GM21529 (cell line): ENCODE data around the gene EBPL.
A peak's percentile ranks its signal among the peaks of the same experiment; 100 is the strongest.
"Not testable (repeated sequence)": the region's sequence is repeated elsewhere in the genome, so short reads cannot be mapped to it uniquely, and the experiment has no call there.

ENCODE experiments used
- ATAC-seq: cut with Tn5 transposase; IDR thresholded peaks from one replicate; pipeline ENCODE4 v1.9.1; 2021; ENCODE audit not compliant: unreplicated experiment

EBPL gene

DNA sequence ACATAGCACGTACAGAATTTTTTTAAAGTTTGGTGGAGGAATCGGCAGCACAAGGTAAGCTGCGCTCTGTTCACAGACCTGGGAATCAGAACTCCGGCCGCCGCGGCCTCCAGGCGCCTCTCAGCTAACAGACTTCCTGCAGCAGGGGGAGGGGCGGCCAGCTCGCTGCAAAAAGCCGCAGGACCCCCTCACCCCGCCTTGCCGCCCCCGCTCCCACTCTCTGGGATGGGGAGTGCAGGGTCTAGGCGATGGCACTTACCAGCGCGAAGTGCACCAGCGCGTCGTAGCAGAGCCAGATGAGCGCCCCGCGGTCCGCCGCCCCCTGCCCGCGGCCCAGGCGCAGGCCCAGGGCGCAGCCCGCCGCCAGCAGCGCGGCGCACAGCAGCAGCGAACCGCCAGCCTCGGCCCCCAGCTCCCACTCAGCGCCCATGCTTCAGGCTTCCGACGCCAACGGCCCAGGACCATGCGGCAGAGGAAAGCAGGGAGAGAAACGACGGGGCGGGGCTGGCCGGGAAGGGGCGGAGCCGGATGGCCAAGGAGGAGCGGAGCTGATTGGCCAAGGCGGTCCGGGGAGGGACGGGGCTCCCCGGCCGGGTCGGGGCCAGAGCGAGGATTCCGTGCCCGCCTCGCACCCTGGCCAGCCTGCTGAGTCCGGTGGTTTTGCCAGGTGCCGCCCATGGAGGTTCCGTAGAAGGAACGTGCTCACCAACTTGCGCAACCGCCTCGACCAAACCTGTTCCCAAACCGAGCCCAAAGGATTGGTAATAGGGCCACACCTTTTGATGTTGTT lies at the start of gene EBPL:
EBPL (minus strand) TSS at position 492 of the 790 bp plus-strand sequence; CDS start at position 430, 62 bp downstream.
- peak; percentile 98 for ATAC-seq

GRCh38 chr13:49740870-49741269 lies 49.6 kb upstream of the EBPL start:
- no peak for ATAC-seq

DNA sequence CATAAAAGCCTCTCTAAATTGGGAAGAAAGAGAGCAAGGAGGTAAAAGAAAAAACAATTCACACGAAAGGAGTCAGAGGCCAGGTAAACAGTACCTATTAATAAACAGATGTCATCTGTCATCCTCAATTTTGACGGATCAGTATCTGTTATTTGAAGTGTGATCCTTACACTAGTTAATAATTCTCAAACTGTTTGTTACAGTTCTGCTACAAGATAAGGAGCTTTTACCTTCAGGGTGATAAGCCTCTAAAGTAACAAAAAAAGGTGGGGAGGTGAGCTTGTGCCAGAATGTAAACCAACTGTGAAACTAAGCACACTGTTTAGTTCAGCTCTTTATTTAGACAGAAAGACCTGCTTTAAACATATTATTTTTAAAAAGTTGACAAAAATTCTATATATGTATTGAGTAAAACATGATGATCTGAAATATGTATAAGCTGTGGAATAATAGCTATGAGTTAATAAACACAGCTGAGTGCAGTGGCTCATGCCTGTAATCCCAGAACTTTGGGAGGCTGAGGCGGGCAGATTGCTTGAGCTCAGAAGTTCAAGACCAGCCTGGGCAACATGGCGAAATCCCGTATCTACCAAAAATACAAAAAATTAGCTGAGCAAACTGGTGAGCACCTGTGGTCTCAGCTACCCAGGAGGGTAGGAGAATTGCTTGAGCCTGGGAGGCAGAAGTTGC lies 48.4 kb upstream of the EBPL start:
- no peak for ATAC-seq

DNA sequence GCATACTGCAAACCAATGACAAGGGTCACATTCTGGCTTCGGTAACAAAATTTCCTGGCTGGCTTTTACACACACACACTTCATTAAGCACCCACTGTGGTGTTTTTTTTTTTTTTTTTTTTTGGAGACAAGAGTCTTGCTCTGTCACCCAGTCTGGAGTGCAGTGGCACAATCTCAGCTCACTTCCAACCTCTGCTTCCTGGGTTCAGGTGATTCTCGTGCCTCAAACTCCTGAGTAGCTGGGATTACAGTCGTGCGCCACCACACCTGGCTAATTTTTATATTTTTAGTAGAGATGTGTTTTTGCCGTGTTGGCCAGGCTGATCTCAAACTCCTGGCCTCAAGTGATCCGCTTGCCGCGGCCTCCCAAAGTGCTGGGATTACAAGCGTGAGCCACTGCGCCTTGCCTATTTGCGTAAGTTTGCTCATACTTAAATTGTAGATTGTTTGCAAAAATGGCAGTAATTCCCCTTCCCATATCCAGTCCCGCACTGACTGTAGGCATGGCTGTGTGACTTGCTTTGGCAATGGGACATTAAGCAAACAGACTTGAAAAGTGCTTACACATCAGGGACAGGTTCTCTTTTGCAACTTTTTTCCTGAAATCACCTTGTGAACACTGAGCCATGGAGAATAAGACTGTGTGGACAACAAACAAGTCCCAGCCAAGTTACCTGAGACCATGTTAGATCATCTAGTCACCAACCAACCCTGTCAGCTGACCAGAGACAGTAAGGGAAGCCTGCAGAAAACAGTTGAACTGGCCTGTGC lies 42.1 kb upstream of the EBPL start:
- no peak for ATAC-seq

- no peak for ATAC-seq
Measured at GRCh38 chr13:49731766-49732165, 40.5 kb upstream of the EBPL start.

DNA sequence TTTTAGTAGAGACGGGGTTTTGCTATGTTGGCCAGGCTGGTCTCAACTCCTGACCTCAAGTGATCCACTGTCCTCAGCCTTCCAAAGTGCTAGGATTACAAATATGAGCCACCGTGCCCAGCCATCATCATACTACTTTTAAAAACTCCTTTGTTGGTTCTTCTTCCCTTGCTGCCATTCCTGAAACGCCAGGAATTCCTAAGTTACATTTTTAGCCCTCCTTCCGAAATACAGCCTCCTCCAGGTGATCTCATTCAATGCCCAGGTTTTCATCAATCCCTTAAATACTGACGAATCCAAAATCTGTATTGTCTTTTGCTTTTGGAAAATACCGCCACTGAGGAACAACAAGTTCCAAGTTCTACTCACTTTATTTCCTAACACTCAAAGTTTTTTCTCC lies 25.3 kb upstream of the EBPL start:
- no peak for ATAC-seq

GRCh38 chr13:49714757-49715156 lies 23.5 kb upstream of the EBPL start:
- ATAC-seq = no peak

DNA sequence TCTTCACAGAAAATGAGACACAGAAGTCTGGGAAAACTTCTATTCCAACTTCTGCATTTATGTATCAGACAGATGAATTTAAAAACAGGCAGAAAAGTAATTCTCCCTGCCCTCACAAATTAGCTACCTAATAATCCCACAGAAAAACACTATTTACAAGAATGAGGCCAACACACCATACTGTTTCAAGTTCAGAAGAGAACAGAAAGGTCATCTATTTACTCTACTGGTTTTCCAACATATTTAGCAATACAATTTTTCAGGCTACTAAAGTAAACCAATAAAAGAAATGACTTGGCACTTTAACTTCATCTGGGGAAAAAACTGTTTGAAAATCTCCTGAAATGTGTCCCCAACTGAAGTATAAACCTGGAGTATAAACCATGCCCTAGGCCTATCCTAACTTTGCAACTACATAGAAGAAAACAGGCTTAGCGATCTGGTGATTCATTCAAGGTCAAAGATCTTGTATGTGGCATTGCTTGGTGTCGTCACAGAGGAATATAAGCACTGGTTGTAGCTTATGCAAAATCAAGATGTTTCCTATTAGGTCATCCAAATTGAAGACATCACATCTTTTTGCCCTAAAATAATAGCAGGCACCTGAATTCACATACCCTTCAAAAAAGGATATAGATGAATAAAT lies 20.1 kb upstream of the EBPL start:
- no peak for ATAC-seq

DNA sequence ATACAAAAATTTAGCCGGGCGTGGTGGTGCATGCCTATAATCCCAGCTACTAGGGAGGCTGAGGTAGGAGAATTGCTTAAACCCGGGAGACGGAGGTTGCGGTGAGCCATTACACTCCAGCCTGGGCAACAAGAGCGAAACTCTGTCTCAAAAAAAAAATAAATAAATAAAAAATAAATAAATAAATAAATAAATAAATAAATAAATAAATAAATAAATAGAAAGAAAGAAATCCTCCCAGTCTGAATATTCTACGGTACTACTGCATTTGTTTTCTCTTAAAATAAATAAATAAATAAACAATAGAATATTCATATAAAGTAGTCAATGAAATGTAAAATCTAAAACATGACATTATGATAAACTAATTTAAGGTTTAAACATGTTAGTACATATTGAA lies 13.0 kb upstream of the EBPL start:
- not testable (repeated sequence) for ATAC-seq

DNA sequence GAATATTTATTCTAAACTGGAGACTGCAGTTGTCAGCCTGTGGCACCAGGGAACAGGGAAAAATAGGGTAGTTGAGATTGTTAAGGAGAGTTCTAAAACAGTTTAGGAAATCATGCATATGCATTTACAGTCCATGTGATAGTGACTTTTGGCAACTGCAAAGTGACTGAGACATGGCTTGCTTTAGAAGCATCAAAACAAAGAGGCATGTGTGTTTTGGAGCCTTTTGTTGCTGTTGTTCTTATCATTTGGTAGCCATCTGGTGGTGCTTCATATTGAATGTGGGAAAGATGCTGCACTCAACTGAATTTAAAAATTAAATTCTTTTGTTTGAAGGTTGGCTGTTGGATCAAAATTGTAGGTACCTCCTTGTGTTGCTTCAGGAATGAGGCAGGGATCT lies 10.2 kb upstream of the EBPL start:
- no peak for ATAC-seq

DNA sequence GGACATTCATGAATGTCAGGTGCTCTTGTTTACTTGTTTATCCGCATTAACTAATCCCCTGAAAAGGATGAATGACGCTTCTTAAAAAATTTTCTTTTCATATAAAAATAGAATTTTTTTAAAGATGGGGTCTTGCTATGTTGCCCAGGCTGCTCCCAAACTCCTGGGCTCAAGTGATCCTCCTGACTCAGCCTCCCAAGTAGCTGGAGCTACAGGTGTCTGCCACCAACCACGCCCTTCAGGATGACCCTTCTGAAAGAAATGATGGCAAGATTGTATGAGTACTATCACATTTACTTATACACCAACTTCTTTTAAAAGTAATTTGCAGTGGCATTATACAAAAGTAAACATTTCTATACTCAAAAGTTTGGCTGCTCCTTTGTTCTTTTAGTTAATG lies 6.2 kb upstream of the EBPL start:
- ATAC-seq = no peak

GRCh38 chr13:49694446-49694845 lies 3.2 kb upstream of the EBPL start:
- ATAC-seq = no peak

DNA sequence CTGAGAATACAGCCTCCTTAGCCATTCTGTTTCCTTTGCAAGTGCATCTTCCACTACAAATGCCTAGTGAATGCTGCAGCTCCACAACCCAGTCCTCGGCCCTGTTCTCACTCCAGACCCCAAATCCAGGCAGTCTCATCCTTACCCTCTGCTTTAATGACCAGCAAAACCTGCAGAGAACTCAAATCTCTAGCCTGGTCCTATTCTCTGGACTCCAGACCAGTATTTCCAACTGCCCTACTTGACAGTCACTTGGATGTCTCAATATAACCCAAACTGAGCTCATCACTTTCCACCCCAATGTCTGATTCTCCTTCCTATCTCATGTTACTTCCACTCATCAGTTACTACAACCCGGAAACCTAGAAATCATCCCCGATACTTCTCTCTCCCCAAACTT lies 2.6 kb upstream of the EBPL start:
- ATAC-seq = no peak

DNA sequence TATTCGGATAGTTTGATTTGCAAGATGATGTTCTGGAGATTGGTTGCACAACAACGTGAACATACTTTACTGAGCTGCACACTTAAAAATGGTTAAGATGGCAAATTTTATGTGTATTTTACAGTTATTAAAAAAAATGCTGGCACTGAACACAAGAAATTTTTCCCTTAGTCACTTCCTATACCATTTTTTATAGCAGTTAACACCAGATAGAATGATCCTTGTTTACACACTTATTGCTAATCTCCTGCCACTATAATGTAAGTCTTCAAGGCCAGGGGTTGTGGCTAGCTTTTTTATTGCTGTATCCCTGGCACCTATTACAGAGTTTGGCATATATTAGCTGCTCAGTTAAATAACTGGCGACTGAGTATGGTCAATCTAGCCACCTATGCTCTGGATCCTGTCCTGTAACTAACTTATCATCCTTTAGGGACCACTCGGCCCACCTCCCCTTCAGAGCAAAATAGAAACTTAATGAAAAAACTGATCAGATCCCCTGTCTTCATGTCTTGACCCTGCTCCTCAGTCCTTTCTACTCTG lies 2.0 kb upstream of the EBPL start:
- no peak for ATAC-seq

DNA sequence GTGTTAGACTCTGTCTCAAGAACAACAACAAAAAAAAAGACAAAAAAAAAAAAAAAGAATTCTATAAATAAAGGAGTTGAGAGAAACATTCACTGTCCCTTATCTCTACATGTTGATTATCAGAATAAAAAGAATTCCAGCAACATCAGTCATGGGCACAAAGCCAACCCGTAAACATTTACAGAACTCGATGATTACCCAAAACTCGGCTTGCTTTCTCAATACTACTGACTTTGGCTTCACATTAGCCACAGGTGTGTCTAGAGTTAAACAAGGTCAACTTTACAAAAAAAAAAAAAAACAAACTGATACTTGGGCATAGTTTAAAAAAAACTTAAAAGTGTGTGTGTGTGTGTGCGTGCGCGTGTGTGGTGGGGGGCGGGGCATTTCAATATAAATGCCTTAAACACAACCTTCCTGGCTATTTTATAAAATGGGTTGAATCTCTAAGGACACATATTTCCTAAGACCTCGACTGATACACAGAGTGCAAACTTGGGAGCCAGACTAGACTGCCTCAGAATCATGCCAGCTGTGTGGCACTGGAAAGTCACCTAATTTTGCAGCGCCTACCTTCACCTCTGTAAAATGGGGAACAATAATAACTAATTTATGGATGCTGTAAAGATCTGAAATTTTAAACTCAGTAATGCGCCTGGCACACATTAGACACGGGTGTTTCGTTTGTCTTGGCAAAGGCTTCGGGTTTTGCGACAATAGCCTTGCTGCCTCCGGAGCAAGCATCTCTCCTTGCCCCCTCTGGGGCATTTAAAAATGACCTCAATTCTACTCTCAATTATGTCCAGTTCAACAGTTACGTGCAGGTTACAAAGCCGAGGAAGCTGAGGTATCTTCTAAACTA lies 922 bp downstream of the EBPL start:
- ATAC-seq = peak; percentile 17

- peak; percentile 71 for ATAC-seq
Measured at GRCh38 chr13:49683489-49683888, 7.8 kb downstream of the EBPL start.

DNA sequence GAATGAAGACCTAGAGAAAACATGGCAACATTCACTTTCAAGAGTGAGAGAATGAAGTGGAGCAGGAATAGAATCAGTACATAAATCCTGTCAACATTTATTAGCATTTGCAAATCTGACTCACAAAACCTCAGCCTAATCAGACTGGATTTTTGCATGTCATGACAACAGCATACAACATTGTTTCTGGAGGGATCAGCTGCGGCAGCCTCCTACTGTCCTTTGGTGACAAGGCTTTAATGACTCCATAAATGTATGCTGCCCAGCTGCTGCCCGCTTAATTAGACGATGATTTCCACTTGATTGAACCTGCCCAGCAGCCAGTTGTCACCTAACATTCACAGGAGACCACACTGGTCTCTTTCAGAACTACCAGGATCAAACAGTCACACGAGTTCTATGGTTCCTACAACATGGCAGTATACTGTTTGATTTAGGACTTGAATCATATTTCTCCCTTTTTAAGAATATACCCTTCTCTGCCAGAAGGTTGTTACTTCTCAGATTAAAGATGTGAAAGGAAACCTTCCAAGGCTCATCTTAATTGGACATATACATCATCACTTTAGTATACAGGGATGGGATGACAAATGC lies 9.3 kb downstream of the EBPL start:
- no peak for ATAC-seq

- no peak for ATAC-seq
Measured at GRCh38 chr13:49679246-49679645, 12.0 kb downstream of the EBPL start.

- ATAC-seq = no peak
Measured at GRCh38 chr13:49678191-49678914, 12.9 kb downstream of the EBPL start.
